Measurements from ENCODE around the gene CIAO2B.
"Not testable (repeated sequence)": the region's sequence is repeated elsewhere in the genome, so short reads cannot be mapped to it uniquely, and the experiment has no call there.

CIAO2B gene

DNA sequence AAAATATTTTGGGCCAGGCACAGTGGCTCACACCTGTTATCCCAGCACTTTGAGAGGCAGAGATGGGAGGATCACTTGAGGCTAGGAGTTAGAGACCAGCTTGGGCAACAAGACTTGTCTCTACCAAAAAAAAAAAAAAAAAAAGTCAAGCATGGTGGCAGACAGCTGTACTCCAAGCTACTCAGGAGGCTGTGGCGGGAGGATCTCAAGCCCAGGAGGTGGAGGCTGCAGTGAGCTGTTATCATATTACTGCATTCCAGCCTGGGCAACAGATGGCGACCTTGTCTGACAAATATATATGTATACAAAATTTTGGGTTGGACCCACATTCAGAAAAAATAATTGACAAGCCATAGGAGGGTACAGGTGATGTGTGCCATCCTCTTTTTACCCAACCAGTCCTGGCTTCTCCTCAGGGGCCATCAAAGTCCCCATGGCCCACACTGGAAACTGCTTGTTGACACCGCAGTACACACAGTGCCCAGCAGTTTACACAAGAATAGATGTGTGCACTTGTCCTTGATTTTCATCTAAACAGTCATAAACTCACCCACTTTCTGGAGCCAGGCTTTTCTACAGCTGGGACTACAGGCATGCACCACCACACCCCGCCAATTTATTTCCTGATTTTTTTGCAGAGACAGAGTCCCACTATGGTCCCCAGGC, 2.8 kb upstream of the CIAO2B start:
- Histone ChIP-seq H2AK5ac (ENCODE audit: low read depth, low read length) (no peak overlapping the region), H4K8ac (ENCODE audit: low read depth, low read length) (no peak overlapping the region), H3K9me3 (replicated peaks in 1 of 2; ENCODE audit: control insufficient read depth in 2 of 2, insufficient read depth in 1 of 2, low read depth in 1 of 2, low read length in 2 of 2) (peaks cover 0 to 2% of the 10 kb centered on the region in 2 donors), H2BK5ac (ENCODE audit: low read length) (no peak overlapping the region), H3K14ac (ENCODE audit: low read length) (no peak overlapping the region), H2BK12ac (ENCODE audit: low read length) (no peak overlapping the region), H3K9ac (ENCODE audit: low read depth, low read length, poor library complexity) (no peak overlapping the region), H2AFZ (ENCODE audit: low read length) (no peak overlapping the region), H3K18ac (ENCODE audit: low read length) (no peak overlapping the region), H3K27me3 (ENCODE audit: control insufficient read depth in 3 of 3, insufficient read depth in 3 of 3, low read depth in 1 of 3, low read length in 3 of 3) (no peaks in the 10 kb centered on the region), H3K79me1 (ENCODE audit: low read depth, low read length) (peaks cover 17% of the 10 kb centered on the region), H3K4me1 (ENCODE audit: control insufficient read depth in 2 of 2, insufficient read depth in 1 of 2, low read depth in 1 of 2, low read length in 2 of 2) (peaks cover 9% of the 10 kb centered on the region in 2 donors), H3K23ac (ENCODE audit: low read depth, low read length, poor library complexity) (no peak overlapping the region), H3K4ac (ENCODE audit: low read length) (no peak overlapping the region), H3K36me3 (replicated peaks in 1 of 2; ENCODE audit: control insufficient read depth in 2 of 2, insufficient read depth in 2 of 2, low read length in 2 of 2) (peaks cover 21 to 69% of the 10 kb centered on the region in 2 donors), H3K27ac (replicated peaks; ENCODE audit: low read length) (no peak overlapping the region), H4K91ac (ENCODE audit: low read depth, low read length, poor library complexity) (no peak overlapping the region), H3K4me2 (ENCODE audit: insufficient read depth, low read length, poor library complexity, severe bottlenecking) (no peak overlapping the region), H2BK15ac (ENCODE audit: low read length) (no peak overlapping the region), H2BK120ac (ENCODE audit: low read depth, low read length) (no peak overlapping the region), H3K4me3 (ENCODE audit: low read length in 2 of 2) (no peak overlapping the region)
- no CpG with 5 or more reads among the region's 4 CpGs for WGBS, 2 donors (ENCODE audit: extremely low coverage in 2 of 2, insufficient read length in 2 of 2, insufficient replicate concordance in 1 of 2)
- no peak for DNase-seq (ENCODE audit: low spot score)

- H3K27me3 ChIP-seq (ENCODE audit: control insufficient read depth in 3 of 3, insufficient read depth in 3 of 3, low read depth in 1 of 3, low read length in 3 of 3) = no peaks in the 10 kb centered on the region
- H3K79me1 ChIP-seq (ENCODE audit: low read depth, low read length) = peaks cover 17% of the 10 kb centered on the region
- no peak overlapping the region for H3K4ac ChIP-seq (ENCODE audit: low read length)
- H2BK120ac ChIP-seq (ENCODE audit: low read depth, low read length) = no peak overlapping the region
- no peak overlapping the region for H2BK5ac ChIP-seq (ENCODE audit: low read length)
- no peak overlapping the region for H2BK12ac ChIP-seq (ENCODE audit: low read length)
- no peak for DNase-seq (ENCODE audit: low spot score)
- H2AFZ ChIP-seq (ENCODE audit: low read length) = no peak overlapping the region
- H4K8ac ChIP-seq (ENCODE audit: low read depth, low read length) = no peak overlapping the region
- H3K9me3 ChIP-seq (replicated peaks in 1 of 2; ENCODE audit: control insufficient read depth in 2 of 2, insufficient read depth in 1 of 2, low read depth in 1 of 2, low read length in 2 of 2) = no peaks in the 10 kb centered on the region
- H3K4me1 ChIP-seq (ENCODE audit: control insufficient read depth in 2 of 2, insufficient read depth in 1 of 2, low read depth in 1 of 2, low read length in 2 of 2) = peaks cover 9% of the 10 kb centered on the region in 2 donors
- no peak overlapping the region for H3K14ac ChIP-seq (ENCODE audit: low read length)
- no peak overlapping the region for H2BK15ac ChIP-seq (ENCODE audit: low read length)
- peak overlapping the region in 1 of 2 donors; percentile 99 for H3K4me3 ChIP-seq (ENCODE audit: low read length in 2 of 2)
- H3K9ac ChIP-seq (ENCODE audit: low read depth, low read length, poor library complexity) = no peak overlapping the region
- no CpG with 5 or more reads among the region's 6 CpGs for WGBS, 2 donors (ENCODE audit: extremely low coverage in 2 of 2, insufficient read length in 2 of 2, insufficient replicate concordance in 1 of 2)
- no peak overlapping the region for H4K91ac ChIP-seq (ENCODE audit: low read depth, low read length, poor library complexity)
- no peak overlapping the region for H3K18ac ChIP-seq (ENCODE audit: low read length)
- H3K36me3 ChIP-seq (replicated peaks in 1 of 2; ENCODE audit: control insufficient read depth in 2 of 2, insufficient read depth in 2 of 2, low read length in 2 of 2) = peaks cover 18 to 68% of the 10 kb centered on the region in 2 donors
- H3K27ac ChIP-seq (replicated peaks; ENCODE audit: low read length) = no peak overlapping the region
- H3K4me2 ChIP-seq (ENCODE audit: insufficient read depth, low read length, poor library complexity, severe bottlenecking) = no peak overlapping the region
- no peak overlapping the region for H2AK5ac ChIP-seq (ENCODE audit: low read depth, low read length)
- no peak overlapping the region for H3K23ac ChIP-seq (ENCODE audit: low read depth, low read length, poor library complexity)
Observed at GRCh38 chr16:66936462-66936861, 2.3 kb upstream of the CIAO2B start.

GRCh38 chr16:66935314-66936011, 1.3 kb upstream of the CIAO2B start, which contains the start of gene CES2:
Gene CES2 (plus strand): TSS chr16:66935516. CDS start chr16:66935636, 120 bp downstream.
- no peak within 1 kb of the TSS for H3K4ac ChIP-seq (ENCODE audit: low read length)
- H2AK5ac ChIP-seq (ENCODE audit: low read depth, low read length) = peak within 1 kb of the TSS; percentile 77
- H3K4me1 ChIP-seq (ENCODE audit: control insufficient read depth in 2 of 2, insufficient read depth in 1 of 2, low read depth in 1 of 2, low read length in 2 of 2) = peaks cover 9% of the 10 kb centered on the region in 2 donors
- H3K18ac ChIP-seq (ENCODE audit: low read length) = peak within 1 kb of the TSS; percentile 99
- peak within 1 kb of the TSS; percentile 94 for H2AFZ ChIP-seq (ENCODE audit: low read length)
- no peak within 1 kb of the TSS for H3K27ac ChIP-seq (replicated peaks; ENCODE audit: low read length)
- no peak within 1 kb of the TSS for H4K8ac ChIP-seq (ENCODE audit: low read depth, low read length)
- H4K91ac ChIP-seq (ENCODE audit: low read depth, low read length, poor library complexity) = no peak within 1 kb of the TSS
- H2BK5ac ChIP-seq (ENCODE audit: low read length) = peak within 1 kb of the TSS; percentile 70
- H3K23ac ChIP-seq (ENCODE audit: low read depth, low read length, poor library complexity) = peak within 1 kb of the TSS; percentile 98
- H3K36me3 ChIP-seq (replicated peaks in 1 of 2; ENCODE audit: control insufficient read depth in 2 of 2, insufficient read depth in 2 of 2, low read length in 2 of 2) = peaks cover 12 to 58% of the 10 kb centered on the region in 2 donors
- H2BK12ac ChIP-seq (ENCODE audit: low read length) = no peak within 1 kb of the TSS
- H2BK120ac ChIP-seq (ENCODE audit: low read depth, low read length) = no peak within 1 kb of the TSS
- H3K9me3 ChIP-seq (replicated peaks in 1 of 2; ENCODE audit: control insufficient read depth in 2 of 2, insufficient read depth in 1 of 2, low read depth in 1 of 2, low read length in 2 of 2) = no peaks in the 10 kb centered on the region
- H3K27me3 ChIP-seq (ENCODE audit: control insufficient read depth in 3 of 3, insufficient read depth in 3 of 3, low read depth in 1 of 3, low read length in 3 of 3) = no peaks in the 10 kb centered on the region
- H3K79me1 ChIP-seq (ENCODE audit: low read depth, low read length) = peaks cover 16% of the 10 kb centered on the region
- peak within 1 kb of the TSS; percentile 12 for H3K14ac ChIP-seq (ENCODE audit: low read length)
- peak within 1 kb of the TSS; percentile 99 for H3K9ac ChIP-seq (ENCODE audit: low read depth, low read length, poor library complexity)
- H3K4me3 ChIP-seq (ENCODE audit: low read length in 2 of 2) = peak within 1 kb of the TSS; percentile 90 to 99
- no peak within 1 kb of the TSS for H2BK15ac ChIP-seq (ENCODE audit: low read length)
- peak within 1 kb of the TSS; percentile 78 for H3K4me2 ChIP-seq (ENCODE audit: insufficient read depth, low read length, poor library complexity, severe bottlenecking)
- WGBS, 2 donors (ENCODE audit: extremely low coverage in 2 of 2, insufficient read length in 2 of 2, insufficient replicate concordance in 1 of 2) = no CpG with 5 or more reads among the region's 44 CpGs
- DNase-seq (ENCODE audit: low spot score) = no peak

GRCh38 chr16:66934839-66935313, 674 bp upstream of the CIAO2B start:
- H2BK5ac ChIP-seq (ENCODE audit: low read length) = peak overlapping the region; percentile 70
- H2BK120ac ChIP-seq (ENCODE audit: low read depth, low read length); H4K8ac ChIP-seq (ENCODE audit: low read depth, low read length); H2BK15ac ChIP-seq (ENCODE audit: low read length); H3K4ac ChIP-seq (ENCODE audit: low read length); H3K27ac ChIP-seq (replicated peaks; ENCODE audit: low read length); H3K27me3 ChIP-seq (ENCODE audit: control insufficient read depth in 3 of 3, insufficient read depth in 3 of 3, low read depth in 1 of 3, low read length in 3 of 3); H3K4me1 ChIP-seq (ENCODE audit: control insufficient read depth in 2 of 2, insufficient read depth in 1 of 2, low read depth in 1 of 2, low read length in 2 of 2); H4K91ac ChIP-seq (ENCODE audit: low read depth, low read length, poor library complexity); H2BK12ac ChIP-seq (ENCODE audit: low read length); H3K9me3 ChIP-seq (replicated peaks in 1 of 2; ENCODE audit: control insufficient read depth in 2 of 2, insufficient read depth in 1 of 2, low read depth in 1 of 2, low read length in 2 of 2); DNase-seq (ENCODE audit: low spot score): not testable (repeated sequence)
- peak overlapping the region; percentile 12 for H3K14ac ChIP-seq (ENCODE audit: low read length)
- peaks cover 7 to 52% of the 10 kb centered on the region in 2 donors for H3K36me3 ChIP-seq (replicated peaks in 1 of 2; ENCODE audit: control insufficient read depth in 2 of 2, insufficient read depth in 2 of 2, low read length in 2 of 2)
- WGBS, 2 donors (ENCODE audit: extremely low coverage in 2 of 2, insufficient read length in 2 of 2, insufficient replicate concordance in 1 of 2) = no CpG with 5 or more reads among the region's 24 CpGs
- H3K18ac ChIP-seq (ENCODE audit: low read length) = peak overlapping the region; percentile 99
- peak overlapping the region; percentile 90 to 99 for H3K4me3 ChIP-seq (ENCODE audit: low read length in 2 of 2)
- H3K4me2 ChIP-seq (ENCODE audit: insufficient read depth, low read length, poor library complexity, severe bottlenecking) = peak overlapping the region; percentile 78
- H2AK5ac ChIP-seq (ENCODE audit: low read depth, low read length) = peak overlapping the region; percentile 77
- peak overlapping the region; percentile 94 for H2AFZ ChIP-seq (ENCODE audit: low read length)
- H3K23ac ChIP-seq (ENCODE audit: low read depth, low read length, poor library complexity) = peak overlapping the region; percentile 98
- H3K9ac ChIP-seq (ENCODE audit: low read depth, low read length, poor library complexity) = peak overlapping the region; percentile 99
- peaks cover 16% of the 10 kb centered on the region for H3K79me1 ChIP-seq (ENCODE audit: low read depth, low read length)

Measured in neuronal stem cell (in vitro differentiated cells).